Epithelial cell of umbilical artery (primary cell): ENCODE results near the gene C1orf216. TPM values are rescaled to one million over a fixed set of nuclear protein-coding genes. Genes with fewer than 3 reads are reported as not detected.

Experiments
- total RNA-seq: library from RNA; depleted of rRNA; stranded (reverse); fragments of >200 nt; gene quantifications from 2 replicates; pipeline ENCODE4 v1.2.3, GENCODE V29; 2014

Gene C1orf216, protein sequence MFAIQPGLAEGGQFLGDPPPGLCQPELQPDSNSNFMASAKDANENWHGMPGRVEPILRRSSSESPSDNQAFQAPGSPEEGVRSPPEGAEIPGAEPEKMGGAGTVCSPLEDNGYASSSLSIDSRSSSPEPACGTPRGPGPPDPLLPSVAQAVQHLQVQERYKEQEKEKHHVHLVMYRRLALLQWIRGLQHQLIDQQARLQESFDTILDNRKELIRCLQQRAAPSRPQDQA
- 15.3 and 21.6 TPM in 2 replicates for total RNA-seq

DNA sequence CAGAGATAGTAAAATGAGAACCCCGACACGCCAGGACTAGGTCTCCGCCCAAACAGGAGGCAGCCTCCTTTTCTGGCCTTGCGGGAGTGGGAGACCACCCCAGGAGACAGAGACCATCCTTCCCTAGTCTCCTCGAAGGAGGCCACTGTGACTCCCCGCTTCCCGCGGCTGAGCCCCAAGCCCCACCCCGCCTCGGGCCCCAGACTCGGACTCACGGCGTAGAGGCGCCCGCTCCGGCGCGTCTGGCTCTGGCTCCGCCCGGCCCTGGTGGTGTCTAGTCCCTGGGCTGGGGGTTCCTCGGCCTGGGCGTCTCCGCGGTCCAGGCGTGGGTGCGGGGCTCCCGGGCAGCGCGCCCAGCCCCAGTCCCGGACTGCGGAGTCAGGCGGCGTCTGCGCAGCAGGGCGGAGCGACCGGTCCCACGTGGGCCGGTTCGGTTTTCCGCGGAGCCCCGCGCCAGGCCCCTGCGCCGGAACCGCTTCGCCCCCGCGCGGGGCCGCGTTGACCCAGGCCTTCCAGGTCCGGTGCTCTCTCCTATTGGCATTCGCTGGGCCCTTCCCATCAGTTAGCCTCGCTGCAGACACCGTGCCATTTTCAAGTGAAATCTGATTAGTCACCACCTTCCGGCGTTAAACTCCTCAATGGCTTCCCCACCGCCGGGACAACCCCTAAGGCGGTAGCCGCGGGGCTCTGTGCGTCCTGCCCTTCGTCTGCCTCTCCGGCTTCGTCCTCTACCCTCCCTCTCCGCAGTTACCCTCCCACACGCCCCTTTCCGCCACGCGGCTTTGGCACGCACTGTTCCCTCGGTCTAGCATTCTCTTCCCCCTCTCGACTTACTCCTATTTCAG lies at the start of gene C1orf216:
Gene C1orf216, minus strand, starts transcription at position 393 of the 845 bp plus-strand sequence. CDS start 2,563 bp downstream, outside the sequence.

Other genes starting within 250 kb of the C1orf216 start
- 50.3 and 61.7 TPM in 2 replicates for gene KIAA0319L, start 161.5 kb downstream of the C1orf216 start, total RNA-seq
- gene NCDN, start 161.1 kb downstream of the C1orf216 start, total RNA-seq, result 9.9 and 10.4 TPM in 2 replicates
- under 0.01 TPM in 1 of 2 replicates, not detected in the other for gene TFAP2E, start 145.6 kb downstream of the C1orf216 start, total RNA-seq
- 23.4 and 28.0 TPM in 2 replicates for gene PSMB2, start 77.4 kb downstream of the C1orf216 start, total RNA-seq
- gene CLSPN, start 51.1 kb upstream of the C1orf216 start, total RNA-seq, result 13.3 and 25.4 TPM in 2 replicates
- 10.9 and 11.7 TPM in 2 replicates for gene AGO4, start 89.1 kb upstream of the C1orf216 start, total RNA-seq
- gene AGO1, start 164.3 kb upstream of the C1orf216 start, total RNA-seq, result 7.4 and 9.1 TPM in 2 replicates
- 6.2 and 10.9 TPM in 2 replicates for gene AGO3, start 212.2 kb upstream of the C1orf216 start, total RNA-seq